Measurements from ENCODE around the gene TP63.

- TF ChIP-seq SUZ12 (IDR thresholded peaks at IDR 0.05; ENCODE audit: extremely low read depth, insufficient read depth, insufficient read length) (no peak), YY1 (IDR thresholded peaks at IDR 0.05; ENCODE audit: insufficient read depth, insufficient read length) (no peak), ZNF274 (IDR thresholded peaks at IDR 0.05; ENCODE audit: low read depth, low read length) (no peak)
These were observed 43.5 kb upstream of the TP63 start for GRCh38 chr3:189587664-189588040.
